GM10248 (cell line): ENCODE data around the gene KCNAB3.

ENCODE experiments used
- CTCF ChIA-PET: fragments of 300-600 bp; sonication (Branson Sonifier 250); formaldehyde crosslinking; extraction: SDS; loops from one replicate; lab custom pipeline; 2021; ENCODE audit warnings: antibody characterized with exemption; lab: Yijun Ruan, JAX
- POLR2A ChIA-PET: fragments of 350-650 bp; sonication (Branson Sonifier 250); formaldehyde crosslinking; extraction: SDS; loops from one replicate; lab custom pipeline; 2020; ENCODE audit warnings: antibody characterized with exemption; lab: Yijun Ruan, JAX
- DNase-seq: peaks from one replicate; pipeline ENCODE4 v3.0.0; 2012; ENCODE audit errors: extremely low spot score
- TF ChIP-seq, protein P1 (sequence below): IDR thresholded peaks from 2 replicates; pipeline ENCODE4 v1.5.1; 2012; ENCODE audit warnings: mild to moderate bottlenecking, low read depth; ENCODE audit errors: extremely low read depth, missing control alignments, control extremely low read depth

KCNAB3 gene

DNA sequence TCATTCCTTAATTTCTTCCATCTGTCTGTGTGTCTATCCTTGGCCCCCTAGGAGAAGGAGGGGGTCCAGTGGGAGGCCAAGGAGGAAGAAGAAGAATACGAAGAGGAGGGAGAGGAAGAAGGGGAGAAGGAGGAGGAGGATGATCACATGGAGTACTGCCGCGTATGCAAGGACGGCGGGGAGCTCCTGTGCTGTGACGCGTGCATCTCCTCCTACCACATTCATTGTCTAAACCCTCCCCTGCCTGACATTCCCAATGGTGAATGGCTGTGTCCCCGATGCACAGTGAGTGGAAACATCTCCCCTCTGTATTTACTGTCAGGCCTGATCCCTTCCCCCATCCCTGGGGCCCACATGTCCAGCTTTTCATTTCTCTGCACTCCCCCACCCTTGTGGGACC lies 34.8 kb downstream of the KCNAB3 start:
- ChIA-PET POLR2A (no interaction called here), CTCF (interaction anchor here (1.5 to 4.0 kb wide), 2 partner anchors 12 to 16 kb away, joined by 4 to 14 read pairs; no protein-coding TSS in a partner anchor)
- DNase-seq, result no peak
- TF ChIP-seq, protein P1, sequence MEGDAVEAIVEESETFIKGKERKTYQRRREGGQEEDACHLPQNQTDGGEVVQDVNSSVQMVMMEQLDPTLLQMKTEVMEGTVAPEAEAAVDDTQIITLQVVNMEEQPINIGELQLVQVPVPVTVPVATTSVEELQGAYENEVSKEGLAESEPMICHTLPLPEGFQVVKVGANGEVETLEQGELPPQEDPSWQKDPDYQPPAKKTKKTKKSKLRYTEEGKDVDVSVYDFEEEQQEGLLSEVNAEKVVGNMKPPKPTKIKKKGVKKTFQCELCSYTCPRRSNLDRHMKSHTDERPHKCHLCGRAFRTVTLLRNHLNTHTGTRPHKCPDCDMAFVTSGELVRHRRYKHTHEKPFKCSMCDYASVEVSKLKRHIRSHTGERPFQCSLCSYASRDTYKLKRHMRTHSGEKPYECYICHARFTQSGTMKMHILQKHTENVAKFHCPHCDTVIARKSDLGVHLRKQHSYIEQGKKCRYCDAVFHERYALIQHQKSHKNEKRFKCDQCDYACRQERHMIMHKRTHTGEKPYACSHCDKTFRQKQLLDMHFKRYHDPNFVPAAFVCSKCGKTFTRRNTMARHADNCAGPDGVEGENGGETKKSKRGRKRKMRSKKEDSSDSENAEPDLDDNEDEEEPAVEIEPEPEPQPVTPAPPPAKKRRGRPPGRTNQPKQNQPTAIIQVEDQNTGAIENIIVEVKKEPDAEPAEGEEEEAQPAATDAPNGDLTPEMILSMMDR, result no peak

DNA sequence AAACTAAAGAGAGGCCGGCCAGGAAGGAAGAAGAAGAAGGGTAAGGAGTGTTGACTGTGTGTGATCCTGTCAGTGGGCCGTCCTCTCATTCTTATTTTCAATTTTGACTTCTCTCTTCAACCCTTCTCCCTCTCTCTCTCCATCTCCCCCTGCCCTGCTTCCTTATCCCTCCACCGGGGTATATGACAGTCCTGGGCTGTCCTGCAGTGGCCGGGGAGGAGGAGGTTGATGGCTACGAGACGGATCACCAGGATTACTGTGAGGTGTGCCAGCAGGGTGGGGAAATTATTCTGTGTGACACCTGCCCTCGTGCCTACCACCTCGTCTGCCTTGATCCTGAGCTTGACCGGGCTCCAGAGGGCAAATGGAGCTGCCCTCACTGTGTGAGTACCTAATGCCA lies 35.4 kb downstream of the KCNAB3 start:
- TF ChIP-seq, protein P1, result no peak
- CTCF ChIA-PET, result interaction anchor here (1.5 kb wide), 1 partner anchor 11 kb away, joined by 4 read pairs; no protein-coding TSS in a partner anchor
- POLR2A ChIA-PET, result no interaction called here
- no peak for DNase-seq

DNA sequence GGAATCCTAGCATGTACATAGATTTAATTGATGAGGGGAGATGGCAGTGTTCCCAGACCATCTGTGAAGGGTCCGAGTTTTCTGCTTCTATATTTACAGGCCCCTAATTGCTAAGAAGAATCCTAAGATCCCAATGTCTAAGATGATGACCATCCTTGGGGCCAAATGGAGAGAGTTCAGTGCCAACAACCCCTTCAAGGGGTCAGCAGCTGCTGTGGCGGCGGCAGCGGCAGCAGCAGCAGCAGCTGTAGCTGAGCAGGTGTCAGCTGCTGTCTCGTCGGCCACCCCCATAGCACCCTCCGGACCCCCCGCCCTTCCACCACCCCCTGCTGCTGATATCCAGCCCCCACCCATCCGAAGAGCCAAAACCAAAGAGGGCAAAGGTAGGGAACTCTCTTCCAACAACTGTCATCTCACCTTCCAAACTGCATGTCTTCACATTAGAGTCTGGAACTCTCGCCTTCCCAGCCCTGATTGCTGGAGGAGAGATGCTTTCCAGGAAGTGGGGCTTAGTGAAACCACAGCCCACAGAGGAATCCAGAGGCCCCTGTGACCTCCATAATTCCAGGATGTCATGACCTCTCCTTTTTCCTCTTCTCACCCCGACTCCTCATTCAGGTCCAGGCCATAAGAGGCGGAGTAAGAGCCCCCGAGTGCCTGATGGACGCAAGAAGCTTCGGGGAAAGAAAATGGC lies 36.3 kb downstream of the KCNAB3 start:
- TF ChIP-seq, protein P1, result no peak
- ChIA-PET POLR2A (no interaction called here), CTCF (no interaction called here)
- DNase-seq, result no peak

DNA sequence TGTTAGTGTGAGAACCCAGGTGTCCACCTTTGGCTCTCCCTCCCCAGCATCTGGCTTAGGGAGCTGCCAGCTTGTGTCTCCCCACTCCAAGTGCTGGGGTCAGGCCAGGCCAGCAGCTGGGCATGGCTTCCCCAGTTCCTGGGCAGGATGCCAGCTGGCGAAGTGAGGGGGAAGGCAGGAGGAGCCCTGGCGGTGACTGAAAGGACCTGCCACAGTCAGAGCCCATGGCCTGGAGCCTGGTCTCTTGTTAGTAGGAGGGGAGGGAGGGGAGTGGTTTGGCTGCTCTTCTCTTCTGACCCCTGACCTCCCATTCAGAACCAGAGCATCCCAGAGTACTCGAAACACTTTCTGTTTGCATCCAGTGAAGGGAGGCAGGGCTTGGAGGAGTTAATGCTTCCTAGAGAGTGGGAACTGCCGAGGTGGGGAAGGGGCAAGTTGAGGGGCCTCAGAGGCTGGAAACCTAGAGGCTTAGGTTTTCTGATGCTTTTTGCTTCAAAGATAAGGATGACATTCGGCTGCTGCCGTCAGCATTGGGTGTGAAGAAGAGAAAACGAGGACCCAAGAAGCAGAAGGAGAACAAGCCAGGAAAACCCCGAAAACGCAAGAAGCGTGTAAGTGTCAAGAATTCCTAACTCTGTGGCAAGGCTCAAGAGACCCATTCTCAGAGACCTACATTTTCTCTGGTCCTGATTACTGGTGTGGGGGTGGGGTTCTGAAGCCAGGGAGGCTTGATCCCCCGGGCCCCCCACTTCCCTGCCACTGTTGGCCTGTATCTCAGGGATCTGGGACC lies 40.3 kb downstream of the KCNAB3 start:
- ChIA-PET CTCF (interaction anchor here (1.2 to 1.3 kb wide), 2 partner anchors 12 to 100 kb away, joined by 3 to 7 read pairs; no protein-coding TSS in a partner anchor), POLR2A (no interaction called here)
- TF ChIP-seq, protein P1, result no peak

DNA sequence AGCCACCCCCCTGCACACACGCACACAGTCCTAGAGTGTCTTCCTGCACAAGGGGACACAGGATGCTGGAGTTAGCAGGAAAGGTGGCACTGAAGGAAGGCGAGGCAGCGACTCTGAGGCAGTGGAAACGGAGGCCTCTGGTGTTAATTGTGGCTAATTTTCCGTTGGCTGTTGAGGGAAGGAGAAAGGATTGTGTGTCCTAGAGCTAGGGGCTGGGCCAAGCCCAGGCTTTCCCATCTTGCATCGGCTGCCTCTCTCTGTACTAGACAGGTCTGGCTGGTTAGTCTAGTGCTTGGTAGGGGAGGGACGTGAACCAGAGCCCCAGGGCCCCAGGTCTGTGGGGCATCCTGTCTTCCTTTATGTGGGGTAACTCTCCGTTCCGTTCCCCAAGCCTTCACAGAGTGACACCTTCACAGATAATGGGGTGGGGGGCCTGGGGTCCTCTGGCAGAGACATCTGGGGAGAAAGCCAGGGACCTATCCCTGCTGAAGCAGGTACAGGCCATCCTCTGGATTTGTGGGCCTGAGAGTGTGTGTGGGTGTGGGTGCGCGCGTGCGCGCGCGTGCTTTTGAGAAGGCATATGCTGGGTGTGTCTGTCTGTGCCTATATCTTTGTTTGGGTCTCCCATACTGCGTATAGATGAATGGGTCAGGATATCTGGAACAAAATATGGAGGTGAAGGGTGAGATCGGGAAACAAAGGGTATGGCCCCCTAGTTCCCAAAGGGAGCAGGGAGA lies 41.3 kb downstream of the KCNAB3 start, which contains the start of gene CHD3:
CHD3 (plus strand) TSS at position 606 of the 737 bp plus-strand sequence. CDS start 212 bp downstream, outside the sequence.
- TF ChIP-seq, protein P1, result no peak
- DNase-seq, result no peak
- CTCF ChIA-PET, result interaction anchor here (1.2 to 1.3 kb wide), 2 partner anchors 13 to 101 kb away, joined by 3 to 7 read pairs; no protein-coding TSS in a partner anchor
- POLR2A ChIA-PET, result no interaction called here

More for the DNA sequence above, 40.3 kb downstream of the KCNAB3 start:
- DNase-seq, result no peak
